ENCODE data around the gene GFOD1.

GFOD1 gene

GRCh38 chr6:13487122-13488014, at the start of gene GFOD1:
Gene GFOD1, minus strand, starts transcription at chr6:13487600. Its CDS starts 710 bp downstream, at chr6:13486890.
- peak; percentile 70 to 72 for DNase-seq

GRCh38 chr6:13536796-13537526, 49.6 kb upstream of the GFOD1 start:
- DNase-seq: no peak

GRCh38 chr6:13535306-13535705, 47.9 kb upstream of the GFOD1 start:
- DNase-seq: no peak

GRCh38 chr6:13534536-13534935, 47.1 kb upstream of the GFOD1 start:
- DNase-seq: no peak

- no peak for DNase-seq
Observed at GRCh38 chr6:13531956-13532355, 44.6 kb upstream of the GFOD1 start.

- DNase-seq: no peak
Observed at GRCh38 chr6:13528777-13529343, 41.5 kb upstream of the GFOD1 start.

GRCh38 chr6:13528232-13528631, 40.8 kb upstream of the GFOD1 start:
- DNase-seq: no peak

- DNase-seq: no peak
Observed at GRCh38 chr6:13527671-13528056, 40.3 kb upstream of the GFOD1 start.

- no peak for DNase-seq
Observed at GRCh38 chr6:13526727-13527670, 39.6 kb upstream of the GFOD1 start.

GRCh38 chr6:13526357-13526726, 38.9 kb upstream of the GFOD1 start:
- DNase-seq: no peak

- DNase-seq: no peak
Observed at GRCh38 chr6:13524801-13525508, 37.6 kb upstream of the GFOD1 start.

- no peak for DNase-seq
Observed at GRCh38 chr6:13523826-13524622, 36.6 kb upstream of the GFOD1 start.

- no peak for DNase-seq
Observed at GRCh38 chr6:13522656-13523055, 35.3 kb upstream of the GFOD1 start.

GRCh38 chr6:13519839-13520238, 32.4 kb upstream of the GFOD1 start:
- no peak for DNase-seq

- no peak for DNase-seq
Observed at GRCh38 chr6:13517116-13517515, 29.7 kb upstream of the GFOD1 start.

- no peak for DNase-seq
Observed at GRCh38 chr6:13515912-13516311, 28.5 kb upstream of the GFOD1 start.

GRCh38 chr6:13513626-13514502, 26.5 kb upstream of the GFOD1 start:
- DNase-seq: no peak

- no peak for DNase-seq
Observed at GRCh38 chr6:13512900-13513299, 25.5 kb upstream of the GFOD1 start.

GRCh38 chr6:13511913-13512717, 24.7 kb upstream of the GFOD1 start:
- no peak for DNase-seq

Measured in stimulated activated CD4-positive, alpha-beta T cell treated with anti-CD3 and anti-CD28 coated beads, Interleukin-2, amount 100 ng/mL, for 48 hours (primary cell).